HG03097 (cell line): ENCODE data around the gene GPRC5B.

Source experiments
- ATAC-seq: cut with Tn5 transposase; IDR thresholded peaks from one replicate; pipeline ENCODE4 v1.9.1; 2021; ENCODE audit not compliant: unreplicated experiment, low FRiP score

The GPRC5B gene

GRCh38 chr16:19822533-19822932 is 62.1 kb downstream of the GPRC5B start:
- ATAC-seq = no peak

DNA sequence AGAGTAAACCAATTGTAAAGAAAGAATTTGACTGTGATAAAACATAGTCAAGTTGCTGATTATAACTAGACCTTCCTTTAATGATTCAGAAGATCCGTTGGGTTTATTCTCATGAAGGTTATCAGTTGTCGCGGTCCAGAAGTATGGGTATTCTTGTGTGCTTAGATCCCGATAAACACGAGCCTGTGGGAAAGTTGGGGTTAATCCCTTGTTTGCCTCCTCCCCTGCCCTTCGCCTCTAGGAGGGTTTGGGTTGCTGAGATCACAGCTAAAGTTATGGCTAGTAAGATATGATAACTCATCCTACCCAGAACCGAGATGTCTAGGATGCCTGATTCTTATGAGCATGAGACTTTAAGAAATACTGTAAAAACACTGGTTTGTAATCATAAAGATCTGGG is 66.8 kb downstream of the GPRC5B start:
- no peak for ATAC-seq

- ATAC-seq = no peak
Measured at GRCh38 chr16:19817122-19817521, 67.5 kb downstream of the GPRC5B start.

GRCh38 chr16:19815418-19815817 is 69.2 kb downstream of the GPRC5B start:
- ATAC-seq = no peak

GRCh38 chr16:19812986-19813385 is 71.7 kb downstream of the GPRC5B start:
- ATAC-seq = no peak

- no peak for ATAC-seq
Measured at GRCh38 chr16:19810817-19811731, 73.6 kb downstream of the GPRC5B start.

- ATAC-seq = no peak
Measured at GRCh38 chr16:19809693-19810092, 75.0 kb downstream of the GPRC5B start.

- no peak for ATAC-seq
Measured at GRCh38 chr16:19809121-19809635, 75.5 kb downstream of the GPRC5B start.

GRCh38 chr16:19808061-19808641 is 76.5 kb downstream of the GPRC5B start:
- ATAC-seq = no peak
